Effector memory CD4-positive, alpha-beta T cell (primary cell): ENCODE data around the gene ARHGAP24.

Experiments used
- DNase-seq, 3 donors: peaks; one replicate each; pipeline ENCODE4 v3.0.0-alpha.2; 2020
- H3K27ac ChIP-seq: 2 replicates; pipeline ENCODE4 v1.7.0; 2013; ENCODE audit warnings: mild to moderate bottlenecking, low read length, moderate library complexity; ENCODE audit not compliant: insufficient read depth, poor library complexity, severe bottlenecking
- H3K27me3 ChIP-seq: replicated peaks from 2 replicates; pipeline ENCODE4 v1.7.0; 2013; ENCODE audit warnings: mild to moderate bottlenecking, low read length; ENCODE audit not compliant: insufficient read depth, control insufficient read depth, poor library complexity, severe bottlenecking
- H3K36me3 ChIP-seq: 2 replicates; pipeline ENCODE4 v1.7.0; 2013; ENCODE audit warnings: mild to moderate bottlenecking, low read length, moderate library complexity; ENCODE audit not compliant: control insufficient read depth, insufficient read depth
- H3K4me1 ChIP-seq: 2 replicates; pipeline ENCODE4 v1.7.0; 2013; ENCODE audit warnings: low read length, mild to moderate bottlenecking; ENCODE audit not compliant: control insufficient read depth, insufficient read depth, poor library complexity, severe bottlenecking
- H3K4me3 ChIP-seq: 2 replicates; pipeline ENCODE4 v1.7.0; 2013; ENCODE audit warnings: low read length, low read depth, mild to moderate bottlenecking; ENCODE audit not compliant: insufficient read depth, poor library complexity, severe bottlenecking
- H3K9me3 ChIP-seq: 2 replicates; pipeline ENCODE4 v1.7.0; 2013; ENCODE audit warnings: mild to moderate bottlenecking, low read length, moderate library complexity; ENCODE audit not compliant: control insufficient read depth

Gene ARHGAP24

GRCh38 chr4:85776579-85776978 lies 301.6 kb downstream of the ARHGAP24 start:
- no peak overlapping the region for H3K27ac ChIP-seq
- H3K27me3 ChIP-seq = no peaks in the 10 kb centered on the region
- H3K4me3 ChIP-seq = no peak overlapping the region
- H3K36me3 ChIP-seq = no peaks in the 10 kb centered on the region
- DNase-seq = no peak
- H3K9me3 ChIP-seq = no peaks in the 10 kb centered on the region
- H3K4me1 ChIP-seq = no peaks in the 10 kb centered on the region

- Histone ChIP-seq H3K9me3 (no peaks in the 10 kb centered on the region), H3K27me3 (no peaks in the 10 kb centered on the region), H3K4me1 (no peaks in the 10 kb centered on the region), H3K4me3 (no peak overlapping the region), H3K36me3 (no peaks in the 10 kb centered on the region), H3K27ac (no peak overlapping the region)
- no peak for DNase-seq
Measured at GRCh38 chr4:85777908-85778631, 303.1 kb downstream of the ARHGAP24 start.

GRCh38 chr4:85778632-85779131 lies 303.7 kb downstream of the ARHGAP24 start:
- Histone ChIP-seq H3K36me3 (no peaks in the 10 kb centered on the region), H3K27ac (no peak overlapping the region), H3K4me3 (no peak overlapping the region), H3K9me3 (no peaks in the 10 kb centered on the region), H3K4me1 (no peaks in the 10 kb centered on the region), H3K27me3 (no peaks in the 10 kb centered on the region)
- DNase-seq = no peak

GRCh38 chr4:85779165-85779564 lies 304.2 kb downstream of the ARHGAP24 start:
- H3K27me3 ChIP-seq = no peaks in the 10 kb centered on the region
- H3K4me1 ChIP-seq = no peaks in the 10 kb centered on the region
- no peak overlapping the region for H3K4me3 ChIP-seq
- no peaks in the 10 kb centered on the region for H3K9me3 ChIP-seq
- H3K27ac ChIP-seq = no peak overlapping the region
- no peaks in the 10 kb centered on the region for H3K36me3 ChIP-seq
- no peak for DNase-seq

- Histone ChIP-seq H3K27ac (no peak overlapping the region), H3K4me3 (no peak overlapping the region), H3K27me3 (no peaks in the 10 kb centered on the region), H3K36me3 (no peaks in the 10 kb centered on the region), H3K4me1 (no peaks in the 10 kb centered on the region), H3K9me3 (no peaks in the 10 kb centered on the region)
- DNase-seq = no peak
Measured at GRCh38 chr4:85780664-85781063, 305.7 kb downstream of the ARHGAP24 start.

GRCh38 chr4:85783483-85783882 lies 308.5 kb downstream of the ARHGAP24 start:
- H3K4me1 ChIP-seq = no peaks in the 10 kb centered on the region
- H3K36me3 ChIP-seq = no peaks in the 10 kb centered on the region
- no peaks in the 10 kb centered on the region for H3K27me3 ChIP-seq
- H3K9me3 ChIP-seq = no peaks in the 10 kb centered on the region
- no peak overlapping the region for H3K27ac ChIP-seq
- no peak for DNase-seq
- no peak overlapping the region for H3K4me3 ChIP-seq

- Histone ChIP-seq H3K9me3 (no peaks in the 10 kb centered on the region), H3K36me3 (no peaks in the 10 kb centered on the region), H3K4me1 (no peaks in the 10 kb centered on the region), H3K27ac (no peak overlapping the region), H3K27me3 (no peaks in the 10 kb centered on the region), H3K4me3 (no peak overlapping the region)
- DNase-seq = no peak
Measured at GRCh38 chr4:85783900-85784299, 308.9 kb downstream of the ARHGAP24 start.

- no peak overlapping the region for H3K4me3 ChIP-seq
- H3K27ac ChIP-seq = no peak overlapping the region
- H3K27me3 ChIP-seq = no peaks in the 10 kb centered on the region
- no peaks in the 10 kb centered on the region for H3K4me1 ChIP-seq
- no peak for DNase-seq
- no peaks in the 10 kb centered on the region for H3K36me3 ChIP-seq
- no peaks in the 10 kb centered on the region for H3K9me3 ChIP-seq
Measured at GRCh38 chr4:85784348-85784747, 309.4 kb downstream of the ARHGAP24 start.

- Histone ChIP-seq H3K9me3 (no peaks in the 10 kb centered on the region), H3K27me3 (no peaks in the 10 kb centered on the region), H3K4me1 (no peaks in the 10 kb centered on the region), H3K4me3 (no peak overlapping the region), H3K27ac (no peak overlapping the region), H3K36me3 (no peaks in the 10 kb centered on the region)
- DNase-seq = no peak
Measured at GRCh38 chr4:85784947-85785346, 310.0 kb downstream of the ARHGAP24 start.

GRCh38 chr4:85787133-85787532 lies 312.2 kb downstream of the ARHGAP24 start:
- no peak overlapping the region for H3K4me3 ChIP-seq

More at GRCh38 chr4:85787133-85787532, 312.2 kb downstream of the ARHGAP24 start:
- Histone ChIP-seq H3K27ac (no peak overlapping the region), H3K36me3 (no peaks in the 10 kb centered on the region), H3K27me3 (no peaks in the 10 kb centered on the region), H3K9me3 (no peaks in the 10 kb centered on the region), H3K4me1 (no peaks in the 10 kb centered on the region)
- no peak for DNase-seq
